TTC549 (cell line): ENCODE results near the gene TEX35.
"Not testable (repeated sequence)": the region's sequence is repeated elsewhere in the genome, so short reads cannot be mapped to it uniquely, and the experiment has no call there.

Source experiments
- FAIRE-seq: peaks from 2 replicates; lab custom pipeline; 2012; peaks lifted over from hg19 to GRCh38; lab: Jason Lieb, UNC

TEX35 gene

GRCh38 chr1:178495158-178495557 is 17.8 kb upstream of the TEX35 start:
- no peak for FAIRE-seq

GRCh38 chr1:178495741-178496409 is 17.0 kb upstream of the TEX35 start:
- FAIRE-seq, result no peak

GRCh38 chr1:178496410-178497135 is 16.3 kb upstream of the TEX35 start, which contains the start of gene CLEC20A:
CLEC20A (minus strand) TSS chr1:178496964; CDS start chr1:178496939, 25 bp downstream.
- FAIRE-seq, result no peak

GRCh38 chr1:178497903-178498478 is 14.9 kb upstream of the TEX35 start:
- FAIRE-seq, result no peak

- no peak for FAIRE-seq
Measured at GRCh38 chr1:178498896-178499675, 13.8 kb upstream of the TEX35 start.

GRCh38 chr1:178500091-178500770 is 12.7 kb upstream of the TEX35 start:
- FAIRE-seq, result no peak

GRCh38 chr1:178500936-178501554 is 11.9 kb upstream of the TEX35 start:
- FAIRE-seq, result no peak

- no peak for FAIRE-seq
Measured at GRCh38 chr1:178501705-178502329, 11.1 kb upstream of the TEX35 start.

GRCh38 chr1:178502330-178502714 is 10.6 kb upstream of the TEX35 start:
- no peak for FAIRE-seq

- FAIRE-seq, result no peak
Measured at GRCh38 chr1:178502856-178503255, 10.1 kb upstream of the TEX35 start.

- FAIRE-seq, result not testable (repeated sequence)
Measured at GRCh38 chr1:178503316-178503715, 9.6 kb upstream of the TEX35 start.

- no peak for FAIRE-seq
Measured at GRCh38 chr1:178503849-178504248, 9.1 kb upstream of the TEX35 start.

- FAIRE-seq, result no peak
Measured at GRCh38 chr1:178504286-178504685, 8.6 kb upstream of the TEX35 start.

- FAIRE-seq, result no peak
Measured at GRCh38 chr1:178506177-178506576, 6.7 kb upstream of the TEX35 start.

- no peak for FAIRE-seq
Measured at GRCh38 chr1:178506669-178507068, 6.2 kb upstream of the TEX35 start.

- FAIRE-seq, result no peak
Measured at GRCh38 chr1:178509414-178510007, 3.4 kb upstream of the TEX35 start.

- no peak for FAIRE-seq
Measured at GRCh38 chr1:178510155-178510554, 2.8 kb upstream of the TEX35 start.

GRCh38 chr1:178513278-178513983 is 522 bp downstream of the TEX35 start:
- FAIRE-seq, result no peak

GRCh38 chr1:178516110-178516509 is 3.2 kb downstream of the TEX35 start:
- FAIRE-seq, result no peak

GRCh38 chr1:178518894-178519293 is 6.0 kb downstream of the TEX35 start:
- FAIRE-seq, result no peak
